BJ (cell line): ENCODE results near the gene INPP5K. TPM values are rescaled to one million over a fixed set of nuclear protein-coding genes. Genes with fewer than 3 reads are reported as not detected.
A peak's percentile ranks its signal among the peaks of the same experiment; 100 is the strongest.

Source experiments
- CTCF ChIA-PET: fragments of 350-600 bp; formaldehyde crosslinking; extraction: SDS; loops from one replicate; lab custom pipeline; 2021; ENCODE audit warnings: antibody characterized with exemption, inconsistent platforms; lab: Yijun Ruan, JAX
- POLR2A ChIA-PET: fragments of 300-600 bp; sonication (Branson Sonifier 250); formaldehyde crosslinking; extraction: SDS; loops from one replicate; lab custom pipeline; 2021; ENCODE audit warnings: antibody characterized with exemption; lab: Charles Lee
- DNase-seq: peaks from one replicate; pipeline ENCODE4 v3.0.0-alpha.2; 2011; ENCODE audit warnings: low read depth
- H3K27me3 ChIP-seq: 2 replicates; pipeline ENCODE4 v1.6.0; 2011; ENCODE audit warnings: low read length; ENCODE audit not compliant: control insufficient read depth, insufficient read depth
- H3K36me3 ChIP-seq: 2 replicates; pipeline ENCODE4 v1.5.1; 2011; ENCODE audit warnings: low read length; ENCODE audit not compliant: control insufficient read depth, insufficient read depth
- H3K4me3 ChIP-seq: 2 replicates; pipeline ENCODE4 v1.5.1; 2011; ENCODE audit warnings: low read depth, mild to moderate bottlenecking, control low read depth, low read length
- polyA plus RNA-seq: library from polyadenylated mRNA; depleted of rRNA; stranded (reverse); fragments of >200 nt; gene quantifications from 2 replicates; pipeline ENCODE4 v1.2.3, GENCODE V29; 2011
- TF ChIP-seq, protein P1 (sequence below): IDR thresholded peaks from 2 replicates; pipeline ENCODE4 v1.5.1; 2011; ENCODE audit warnings: low read depth, mild to moderate bottlenecking, control low read depth, inconsistent platforms, low read length, moderate library complexity; ENCODE audit not compliant: insufficient read depth

The INPP5K gene
- polyA plus RNA-seq, 1 experiment: 45.3 TPM

- H3K27me3 ChIP-seq: no peaks in the 10 kb centered on the region
- peaks cover 19% of the 10 kb centered on the region for H3K36me3 ChIP-seq
- DNase-seq: no peak
- TF ChIP-seq, protein P1, sequence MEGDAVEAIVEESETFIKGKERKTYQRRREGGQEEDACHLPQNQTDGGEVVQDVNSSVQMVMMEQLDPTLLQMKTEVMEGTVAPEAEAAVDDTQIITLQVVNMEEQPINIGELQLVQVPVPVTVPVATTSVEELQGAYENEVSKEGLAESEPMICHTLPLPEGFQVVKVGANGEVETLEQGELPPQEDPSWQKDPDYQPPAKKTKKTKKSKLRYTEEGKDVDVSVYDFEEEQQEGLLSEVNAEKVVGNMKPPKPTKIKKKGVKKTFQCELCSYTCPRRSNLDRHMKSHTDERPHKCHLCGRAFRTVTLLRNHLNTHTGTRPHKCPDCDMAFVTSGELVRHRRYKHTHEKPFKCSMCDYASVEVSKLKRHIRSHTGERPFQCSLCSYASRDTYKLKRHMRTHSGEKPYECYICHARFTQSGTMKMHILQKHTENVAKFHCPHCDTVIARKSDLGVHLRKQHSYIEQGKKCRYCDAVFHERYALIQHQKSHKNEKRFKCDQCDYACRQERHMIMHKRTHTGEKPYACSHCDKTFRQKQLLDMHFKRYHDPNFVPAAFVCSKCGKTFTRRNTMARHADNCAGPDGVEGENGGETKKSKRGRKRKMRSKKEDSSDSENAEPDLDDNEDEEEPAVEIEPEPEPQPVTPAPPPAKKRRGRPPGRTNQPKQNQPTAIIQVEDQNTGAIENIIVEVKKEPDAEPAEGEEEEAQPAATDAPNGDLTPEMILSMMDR: no peak
- POLR2A ChIA-PET: no interaction called here
- CTCF ChIA-PET: interaction anchor here (0.9 to 2.4 kb wide), 3 partner anchors 27 to 121 kb away, joined by 3 to 12 read pairs (median 5); no protein-coding TSS in a partner anchor
- peak overlapping the region; percentile 69 for H3K4me3 ChIP-seq
These were observed 30.7 kb downstream of the INPP5K start for GRCh38 chr17:1485423-1486376.

DNA sequence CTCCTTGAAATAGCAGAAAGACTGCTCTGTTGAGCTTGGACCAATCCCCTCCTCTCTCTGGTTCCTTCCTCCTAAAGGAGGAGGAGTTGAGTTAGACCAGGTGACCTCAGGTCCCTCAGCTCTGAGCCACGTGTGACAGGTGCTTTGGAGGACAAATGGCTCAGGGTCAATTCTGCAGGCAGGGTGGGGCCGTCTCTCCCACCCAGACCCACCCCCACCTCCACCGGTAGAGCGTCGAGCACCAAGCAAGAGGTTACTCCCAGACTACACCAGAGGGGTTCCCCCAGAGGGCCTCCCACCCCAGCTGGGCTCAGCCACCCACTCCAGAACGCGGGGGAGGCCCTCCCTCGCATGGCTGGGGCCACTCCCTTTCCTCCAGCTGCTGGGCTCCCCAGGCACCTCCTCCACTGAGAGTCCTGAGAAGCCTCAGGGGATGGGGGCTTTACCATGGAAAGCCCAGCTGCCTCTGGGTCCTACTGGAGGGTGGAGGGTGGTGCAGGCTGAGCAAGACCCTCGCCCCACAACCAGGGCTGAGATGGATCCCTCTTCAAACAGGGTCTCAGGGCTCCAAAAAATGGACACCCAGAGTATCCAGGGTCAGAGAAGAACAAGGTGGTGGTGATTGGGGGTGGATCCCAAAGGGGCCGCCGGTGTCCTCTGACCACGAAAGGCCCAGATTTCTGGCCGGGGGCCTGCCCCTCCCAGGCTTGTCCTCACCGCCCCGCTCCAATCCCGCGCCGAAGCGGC lies 31.6 kb downstream of the INPP5K start:
- no peaks in the 10 kb centered on the region for H3K27me3 ChIP-seq
- DNase-seq: no peak
- ChIA-PET CTCF (interaction anchor here (0.6 to 1.2 kb wide), 4 partner anchors 26 to 216 kb away, joined by 3 to 5 read pairs (median 4); no protein-coding TSS in a partner anchor), POLR2A (no interaction called here)
- peaks cover 23% of the 10 kb centered on the region for H3K36me3 ChIP-seq
- H3K4me3 ChIP-seq: peak overlapping the region; percentile 69
- TF ChIP-seq, protein P1: no peak; the same call in 1 of the 2 replicates

DNA sequence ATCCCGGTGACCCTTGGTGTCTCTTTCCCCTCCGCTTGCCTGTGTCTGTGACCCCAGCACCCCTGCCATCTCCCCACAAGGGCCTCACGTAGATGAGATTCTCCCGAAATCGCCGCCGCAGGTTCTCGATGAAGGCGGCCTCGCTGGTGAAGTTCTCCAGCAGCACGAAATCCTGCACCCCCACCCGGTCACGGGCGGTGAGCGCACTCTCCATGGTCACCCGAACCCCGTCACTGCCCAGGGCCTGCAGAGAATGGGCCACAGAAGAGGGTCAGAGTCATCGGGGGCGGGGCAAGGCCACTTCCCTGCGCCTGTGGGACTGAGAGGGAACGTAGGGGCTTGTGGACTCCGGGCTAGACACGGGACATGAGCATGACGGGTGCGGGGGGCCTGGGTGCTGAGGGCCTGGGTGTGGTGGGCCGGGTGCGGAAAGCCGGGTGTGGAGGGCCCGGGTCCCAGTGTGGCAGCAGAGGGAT lies 32.3 kb downstream of the INPP5K start:
- CTCF ChIA-PET: interaction anchor here (0.6 to 1.5 kb wide), 4 partner anchors 8 to 215 kb away, joined by 3 to 5 read pairs (median 4); partner anchors contain the start of gene MYO1C
- Histone ChIP-seq H3K4me3 (peak overlapping the region; percentile 69), H3K27me3 (no peaks in the 10 kb centered on the region), H3K36me3 (peaks cover 27% of the 10 kb centered on the region)
- POLR2A ChIA-PET: no interaction called here
- no peak for DNase-seq
- TF ChIP-seq, protein P1: no peak

GRCh38 chr17:1482680-1483079 lies 33.7 kb downstream of the INPP5K start:
- H3K4me3 ChIP-seq: no peak overlapping the region
- no peak for DNase-seq
- TF ChIP-seq, protein P1: no peak
- CTCF ChIA-PET: interaction anchor here (1.5 kb wide), 1 partner anchor 10 kb away, joined by 3 read pairs; the partner anchor contains the start of gene MYO1C
- H3K36me3 ChIP-seq: peaks cover 39% of the 10 kb centered on the region
- POLR2A ChIA-PET: no interaction called here
- H3K27me3 ChIP-seq: no peaks in the 10 kb centered on the region
